ENCODE data around the gene TBC1D16.

The TBC1D16 gene

GRCh38 chr17:79914813-79915740 lies 120.6 kb downstream of the TBC1D16 start:
- TF ChIP-seq CTCF (IDR thresholded peaks at IDR 0.05; ENCODE audit: low read depth, low read length): no peak
- H3K4me3 ChIP-seq (ENCODE audit: low read depth, low read length): no peak overlapping the region

- H3K4me3 ChIP-seq (ENCODE audit: low read depth, low read length): no peak overlapping the region
- TF ChIP-seq CTCF (IDR thresholded peaks at IDR 0.05; ENCODE audit: low read depth, low read length): no peak
Measured at GRCh38 chr17:79913896-79914812, 121.5 kb downstream of the TBC1D16 start.

- no peak for TF ChIP-seq CTCF (IDR thresholded peaks at IDR 0.05; ENCODE audit: low read depth, low read length)
- no peak overlapping the region for H3K4me3 ChIP-seq (ENCODE audit: low read depth, low read length)
Measured at GRCh38 chr17:79913451-79913850, 122.2 kb downstream of the TBC1D16 start.

DNA sequence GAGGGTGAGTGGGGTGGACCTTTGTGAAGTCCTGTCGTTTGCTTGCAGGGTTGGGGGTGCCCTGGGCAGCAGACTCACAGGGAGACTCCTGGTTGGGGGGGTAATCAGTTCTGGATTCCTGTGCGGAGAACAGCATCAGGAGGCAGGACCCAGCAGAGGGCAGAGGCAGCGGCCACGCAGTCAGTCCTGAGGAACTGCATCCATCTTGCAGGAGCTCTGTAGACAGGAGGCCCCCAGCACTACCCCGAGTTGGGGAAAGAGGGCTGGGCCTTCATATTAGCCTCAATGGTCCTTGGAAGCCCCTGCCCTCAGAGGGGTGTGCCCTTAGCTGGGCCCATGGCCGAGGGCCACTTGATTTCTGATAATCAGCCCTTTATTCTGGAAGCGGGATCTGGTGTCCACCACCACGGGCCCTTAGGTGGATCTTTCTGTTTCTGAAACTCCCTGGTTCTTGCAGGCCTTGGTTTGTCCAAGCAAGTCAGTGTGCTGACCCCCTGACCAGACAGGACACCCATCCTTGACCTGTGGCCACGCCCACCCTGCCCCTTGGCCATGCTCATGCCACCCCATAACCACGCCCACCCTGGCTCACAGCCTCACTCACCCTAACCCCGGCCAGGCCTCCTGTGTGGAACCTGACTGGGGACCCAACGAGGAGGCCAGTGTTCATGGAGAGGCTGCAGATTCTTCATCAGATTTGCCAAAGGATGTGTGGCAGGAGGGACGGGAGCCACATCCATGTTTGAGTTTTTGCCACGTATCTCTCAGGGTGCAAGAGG lies 122.9 kb downstream of the TBC1D16 start:
- no peak for TF ChIP-seq CTCF (IDR thresholded peaks at IDR 0.05; ENCODE audit: low read depth, low read length)
- H3K4me3 ChIP-seq (ENCODE audit: low read depth, low read length): no peak overlapping the region

DNA sequence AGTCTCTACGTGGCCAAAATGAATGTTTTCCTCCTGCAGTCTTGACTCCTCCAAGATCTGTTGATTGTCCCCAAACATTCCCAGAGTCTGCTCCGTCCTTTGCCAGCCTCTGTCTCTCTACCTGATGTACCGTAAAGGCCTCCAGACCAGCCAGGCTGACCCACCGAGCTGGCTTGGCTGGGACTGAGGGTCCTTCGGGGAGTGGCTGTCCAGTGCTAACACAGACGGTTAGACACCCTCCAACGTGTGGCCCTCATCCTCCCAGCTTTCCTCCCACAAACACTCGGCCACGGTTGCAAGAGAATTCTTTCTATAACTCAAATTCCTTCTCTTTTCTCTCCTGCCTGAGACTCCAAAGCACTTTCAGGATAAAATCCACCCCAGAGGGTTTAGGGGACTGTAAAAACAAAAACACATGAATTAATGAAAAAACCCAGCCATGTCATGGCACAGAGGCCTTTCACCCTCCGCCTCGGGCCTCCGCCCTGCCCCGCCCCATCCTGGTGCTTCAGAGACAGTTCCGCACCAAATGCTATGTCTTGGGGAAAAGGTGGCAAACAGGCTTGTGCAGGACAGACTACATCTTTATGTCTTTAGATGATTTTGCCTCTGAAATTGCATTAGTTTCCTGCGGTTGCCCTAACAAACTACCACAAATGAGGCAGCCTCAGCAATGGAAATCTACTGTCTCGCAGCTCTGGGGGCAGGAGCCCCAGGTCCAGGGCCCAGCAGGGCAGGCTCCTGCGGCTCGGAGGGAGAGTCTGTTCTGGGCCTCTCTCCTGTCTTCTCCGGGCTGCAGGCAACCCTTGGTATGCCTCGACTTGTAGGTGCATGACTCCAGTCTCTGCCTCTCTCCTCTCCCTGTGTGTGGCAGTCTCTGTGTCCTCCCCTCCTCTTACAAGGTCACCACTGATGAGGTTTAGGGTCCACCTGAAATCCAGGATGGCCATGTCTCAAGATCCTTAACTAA lies 124.0 kb downstream of the TBC1D16 start:
- no peak overlapping the region for H3K4me3 ChIP-seq (ENCODE audit: low read depth, low read length)
- TF ChIP-seq CTCF (IDR thresholded peaks at IDR 0.05; ENCODE audit: low read depth, low read length): no peak

GRCh38 chr17:79910985-79911361 lies 124.7 kb downstream of the TBC1D16 start:
- TF ChIP-seq CTCF (IDR thresholded peaks at IDR 0.05; ENCODE audit: low read depth, low read length): no peak
- no peak overlapping the region for H3K4me3 ChIP-seq (ENCODE audit: low read depth, low read length)

Measured in WI38 (cell line).